Mesothelial cell of epicardium (in vitro differentiated cells): Measurements from ENCODE around the gene ADAD2. TPM values are rescaled to one million over a fixed set of nuclear protein-coding genes. Genes with fewer than 3 reads are reported as not detected.

Source experiments
- DNase-seq, 2 experiments: peaks; one replicate each; pipeline ENCODE4 v3.0.0; 2021; ENCODE audit warnings: low spot score in 2 of 2; ENCODE audit not compliant: unreplicated experiment in 2 of 2
- H3K27ac Mint-ChIP-seq: 2 replicates; pipeline ENCODE4 v1.8.0; 2021; ENCODE audit warnings: mixed read lengths
- H3K27me3 Mint-ChIP-seq: 2 replicates; pipeline ENCODE4 v1.8.0; 2021; ENCODE audit warnings: low read depth, mixed read lengths
- H3K36me3 Mint-ChIP-seq: 2 replicates; pipeline ENCODE4 v1.8.0; 2021; ENCODE audit warnings: mixed read lengths
- H3K4me1 Mint-ChIP-seq: 2 replicates; pipeline ENCODE4 v1.8.0; 2021; ENCODE audit warnings: mixed read lengths
- H3K4me3 Mint-ChIP-seq: 2 replicates; pipeline ENCODE4 v1.8.0; 2021; ENCODE audit warnings: mild to moderate bottlenecking, moderate library complexity, mixed read lengths
- H3K9me3 Mint-ChIP-seq: 2 replicates; pipeline ENCODE4 v1.8.0; 2021; ENCODE audit warnings: mixed read lengths
- total RNA-seq: library from RNA; stranded (reverse); gene quantifications from 3 replicates; pipeline ENCODE4 v1.2.1, GENCODE V29; 2021
- TF ChIP-seq, protein P1 (sequence below): fragments of 200-600 bp; sonication (generic); IDR thresholded peaks from one replicate; pipeline ENCODE4 v1.5.0; 2021; ENCODE audit warnings: antibody characterized with exemption; ENCODE audit not compliant: unreplicated experiment

The ADAD2 gene
- total RNA-seq, 1 donor from 2014 or later = not detected

- TF ChIP-seq, protein P1, sequence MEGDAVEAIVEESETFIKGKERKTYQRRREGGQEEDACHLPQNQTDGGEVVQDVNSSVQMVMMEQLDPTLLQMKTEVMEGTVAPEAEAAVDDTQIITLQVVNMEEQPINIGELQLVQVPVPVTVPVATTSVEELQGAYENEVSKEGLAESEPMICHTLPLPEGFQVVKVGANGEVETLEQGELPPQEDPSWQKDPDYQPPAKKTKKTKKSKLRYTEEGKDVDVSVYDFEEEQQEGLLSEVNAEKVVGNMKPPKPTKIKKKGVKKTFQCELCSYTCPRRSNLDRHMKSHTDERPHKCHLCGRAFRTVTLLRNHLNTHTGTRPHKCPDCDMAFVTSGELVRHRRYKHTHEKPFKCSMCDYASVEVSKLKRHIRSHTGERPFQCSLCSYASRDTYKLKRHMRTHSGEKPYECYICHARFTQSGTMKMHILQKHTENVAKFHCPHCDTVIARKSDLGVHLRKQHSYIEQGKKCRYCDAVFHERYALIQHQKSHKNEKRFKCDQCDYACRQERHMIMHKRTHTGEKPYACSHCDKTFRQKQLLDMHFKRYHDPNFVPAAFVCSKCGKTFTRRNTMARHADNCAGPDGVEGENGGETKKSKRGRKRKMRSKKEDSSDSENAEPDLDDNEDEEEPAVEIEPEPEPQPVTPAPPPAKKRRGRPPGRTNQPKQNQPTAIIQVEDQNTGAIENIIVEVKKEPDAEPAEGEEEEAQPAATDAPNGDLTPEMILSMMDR = no peak
- Mint-ChIP-seq H3K27ac (no peak overlapping the region), H3K27me3 (no peaks in the 10 kb centered on the region), H3K9me3 (no peaks in the 10 kb centered on the region), H3K4me3 (no peak overlapping the region), H3K4me1 (peaks cover 10% of the 10 kb centered on the region), H3K36me3 (no peaks in the 10 kb centered on the region)
- DNase-seq = no peak
Measured at GRCh38 chr16:84232969-84233368, 42.0 kb downstream of the ADAD2 start.

- DNase-seq = no peak
- Mint-ChIP-seq H3K9me3 (no peaks in the 10 kb centered on the region), H3K27ac (no peak overlapping the region), H3K4me3 (no peak overlapping the region), H3K4me1 (peaks cover 10% of the 10 kb centered on the region), H3K36me3 (no peaks in the 10 kb centered on the region), H3K27me3 (peaks cover under 1% of the 10 kb centered on the region)
- TF ChIP-seq, protein P1 = no peak
Measured at GRCh38 chr16:84233748-84234147, 42.8 kb downstream of the ADAD2 start.

DNA sequence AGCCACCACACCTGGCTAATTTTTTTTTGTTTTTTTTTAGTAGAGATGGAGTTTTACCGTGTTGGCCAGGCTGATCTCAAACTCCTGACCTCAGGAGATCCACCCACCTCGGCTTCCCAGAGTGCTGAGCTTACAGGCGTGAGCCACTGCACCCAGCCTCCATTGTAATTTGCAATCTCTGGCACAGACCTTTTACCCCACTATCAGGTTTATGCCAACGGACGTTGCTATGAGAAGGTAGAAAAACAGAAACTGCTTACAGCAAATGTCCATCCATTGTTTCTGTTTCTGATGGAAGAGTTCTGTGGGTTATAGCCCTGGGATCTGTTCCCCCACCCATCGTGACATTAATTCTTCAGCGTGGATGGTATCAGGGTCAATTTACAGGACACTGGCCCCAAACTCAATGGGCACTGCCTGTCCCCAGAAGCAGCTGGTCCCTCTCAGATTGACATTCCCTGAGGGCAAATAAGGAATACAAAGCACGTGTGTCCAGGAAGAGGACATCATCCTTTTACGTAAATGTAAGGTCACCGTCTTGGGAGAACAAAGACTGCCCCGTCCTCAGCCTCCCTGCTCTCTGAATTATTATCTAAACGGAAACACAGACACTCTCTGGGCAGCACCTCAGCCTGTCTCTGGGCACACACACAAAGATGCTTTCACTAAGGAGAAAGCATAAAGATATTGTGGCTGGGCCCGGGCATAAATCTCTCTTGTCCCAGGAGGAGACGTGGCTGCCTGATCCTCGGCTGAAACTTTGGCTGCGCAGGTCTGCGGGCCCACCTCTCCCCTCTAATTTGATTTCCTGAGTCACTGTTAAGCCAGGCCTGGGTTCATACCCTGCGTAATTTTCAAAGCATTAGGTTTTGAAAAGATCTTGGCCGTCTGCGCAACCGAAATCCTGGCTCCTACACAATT lies 43.6 kb downstream of the ADAD2 start:
- Mint-ChIP-seq H3K4me3 (no peak overlapping the region), H3K4me1 (peaks cover 11% of the 10 kb centered on the region), H3K36me3 (no peaks in the 10 kb centered on the region), H3K27me3 (peaks cover 7% of the 10 kb centered on the region), H3K27ac (peak overlapping the region; percentile 59), H3K9me3 (no peaks in the 10 kb centered on the region)
- TF ChIP-seq, protein P1 = no peak
- no peak for DNase-seq

DNA sequence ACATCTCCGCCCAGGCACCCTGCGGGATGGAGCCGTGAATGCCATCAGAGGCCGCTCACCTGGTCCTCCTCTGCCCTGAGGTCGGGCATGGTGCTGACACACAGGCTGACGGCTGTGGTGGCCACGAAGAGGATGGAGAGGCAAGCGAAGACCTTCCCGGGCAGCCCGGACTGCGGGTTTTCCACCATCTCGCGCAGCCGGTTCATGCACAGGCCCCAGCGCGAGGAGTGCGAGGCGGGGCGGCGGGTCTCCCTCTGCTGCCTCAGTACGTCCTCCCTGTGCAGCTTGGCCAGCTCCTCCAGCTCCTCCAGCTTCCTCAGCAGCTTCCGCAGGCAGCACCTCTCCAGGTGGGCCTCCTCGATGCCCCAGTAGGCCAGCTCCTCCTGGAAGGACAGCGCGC lies 45.7 kb downstream of the ADAD2 start:
- DNase-seq = no peak
- no peaks in the 10 kb centered on the region for H3K9me3 Mint-ChIP-seq
- no peak overlapping the region for H3K4me3 Mint-ChIP-seq
- H3K36me3 Mint-ChIP-seq = no peaks in the 10 kb centered on the region
- H3K27me3 Mint-ChIP-seq = peaks cover 16% of the 10 kb centered on the region
- H3K4me1 Mint-ChIP-seq = peaks cover 18% of the 10 kb centered on the region
- TF ChIP-seq, protein P1 = no peak
- no peak overlapping the region for H3K27ac Mint-ChIP-seq

- Mint-ChIP-seq H3K36me3 (no peaks in the 10 kb centered on the region), H3K27ac (no peak overlapping the region), H3K4me1 (peaks cover 18% of the 10 kb centered on the region), H3K4me3 (no peak overlapping the region), H3K9me3 (no peaks in the 10 kb centered on the region), H3K27me3 (peaks cover 16% of the 10 kb centered on the region)
- no peak for DNase-seq
- TF ChIP-seq, protein P1 = no peak
Measured at GRCh38 chr16:84237994-84238750, 47.2 kb downstream of the ADAD2 start.
